H1 (cell line): ENCODE data around the gene CGREF1.

ENCODE experiments used
- CTCF ChIP-seq, 3 experiments: IDR thresholded peaks; 1 replicate in 2 of 3; 2 replicates in 1 of 3; pipeline versions ENCODE4 v1.5.1 to v1.6.1; 2011; ENCODE audit warnings: low read length in 3 of 3, mild to moderate bottlenecking in 3 of 3, inconsistent platforms in 2 of 3, low read depth in 1 of 3, moderate library complexity in 1 of 3; ENCODE audit not compliant: insufficient read depth in 1 of 3; ENCODE audit errors: control extremely low read depth in 1 of 3
- POLR2A ChIP-seq, 2 experiments: IDR thresholded peaks; 1 replicate in 1 of 2; 2 replicates in 1 of 2; pipeline ENCODE4 v1.6.1; 2011; ENCODE audit warnings: low read depth in 2 of 2, low read length in 2 of 2, mild to moderate bottlenecking in 2 of 2; ENCODE audit errors: control extremely low read depth in 1 of 2
- YY1 ChIP-seq: IDR thresholded peaks from 2 replicates; pipeline ENCODE4 v1.6.1; 2011; ENCODE audit warnings: low read depth, mild to moderate bottlenecking, low read length

- no peak for TF ChIP-seq YY1
- TF ChIP-seq POLR2A (IDR thresholded peaks at IDR 0.05; ENCODE audit: control extremely low read depth in 1 of 2, low read depth in 2 of 2, low read length in 2 of 2) = no peak
- no peak for TF ChIP-seq CTCF (IDR thresholded peaks at IDR 0.05; ENCODE audit: control extremely low read depth in 1 of 3, insufficient read depth in 1 of 3, low read depth in 1 of 3, low read length in 3 of 3)
These were observed 18.5 kb upstream of the CGREF1 start for GRCh38 chr2:27137322-27137935.
